ENCODE measurements around the gene NSD2. TPM values are rescaled to one million over a fixed set of nuclear protein-coding genes. Genes with fewer than 3 reads are reported as not detected.

The NSD2 gene
- 100 to 1,000 TPM; 235 to 248 TPM for total RNA-seq

DNA sequence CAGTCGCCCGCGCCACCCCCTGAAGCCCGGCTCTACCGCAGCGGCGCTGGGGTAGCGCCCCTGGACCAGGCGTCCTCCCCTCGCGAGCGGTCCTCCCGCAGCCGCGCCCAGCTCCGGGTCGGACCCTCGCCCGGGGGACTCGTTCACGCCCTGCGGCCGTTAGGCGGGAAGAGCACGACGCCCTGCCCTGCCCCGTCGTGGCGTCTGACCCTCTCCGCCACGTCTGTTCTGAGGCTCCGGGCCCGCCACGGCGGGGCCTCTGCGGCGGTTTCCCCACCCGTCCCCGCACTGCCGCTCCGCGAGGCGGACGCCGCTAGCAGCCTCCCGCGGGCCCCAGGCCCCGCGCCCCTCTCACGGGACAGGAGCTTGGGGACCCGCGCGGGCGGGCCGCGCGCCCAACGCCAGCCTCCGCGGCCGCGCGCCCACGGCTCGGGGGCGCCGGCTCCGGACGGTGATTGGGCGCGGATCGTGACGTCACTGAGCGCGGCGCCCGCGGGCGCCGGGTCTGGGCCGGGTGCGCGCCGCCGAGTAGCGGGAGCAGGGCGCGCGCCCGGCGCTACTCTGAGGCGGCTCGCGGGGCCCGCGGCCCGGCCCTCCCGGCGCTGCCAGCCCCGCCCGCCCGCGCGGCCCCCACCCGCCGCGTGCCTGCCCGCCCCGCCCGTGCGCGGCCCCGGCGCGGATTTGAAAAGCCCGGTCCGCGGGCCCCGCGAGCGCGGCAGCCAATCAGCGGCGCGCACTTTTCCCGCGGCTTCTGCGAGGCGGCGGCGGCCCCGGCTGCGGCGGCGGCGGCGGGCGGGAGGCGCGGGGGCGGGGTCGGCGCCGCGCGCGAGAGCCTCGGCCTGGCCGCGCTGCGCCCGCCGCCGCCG, at the start of gene NSD2:
Gene NSD2 (plus strand): TSS at position 816 of the 866 bp plus-strand sequence. CDS start 29,262 bp downstream, outside the sequence.
- H3K4me3 Mint-ChIP-seq: peak within 1 kb of the TSS; percentile 99
- peaks cover 48% of the 10 kb centered on the region for H3K4me1 Mint-ChIP-seq
- CTCF ChIA-PET: interaction anchor here (0.6 to 1.7 kb wide), 3 partner anchors 11 to 28 kb away, joined by 4 to 12 read pairs (median 11); partner anchors contain the start of gene LETM1
- peaks cover 21% of the 10 kb centered on the region for H3K36me3 Mint-ChIP-seq (ENCODE audit: low read depth)
- H3K27me3 Mint-ChIP-seq: no peaks in the 10 kb centered on the region
- POLR2A ChIA-PET: interaction anchor here (0.6 to 2.0 kb wide), 35 partner anchors 9 to 1332 kb away, joined by 3 to 100 read pairs (median 5); partner anchors contain the start of genes CTBP1, FGFR3, GAK and LETM1
- H3K27ac Mint-ChIP-seq: peak within 1 kb of the TSS; percentile 99
- DNase-seq: peak; percentile 90
- H3K9me3 Mint-ChIP-seq: no peaks in the 10 kb centered on the region

GRCh38 chr4:1821679-1822567, 49.3 kb upstream of the NSD2 start:
- H3K4me3 Mint-ChIP-seq: no peak overlapping the region
- H3K9me3 Mint-ChIP-seq: no peaks in the 10 kb centered on the region
- no peaks in the 10 kb centered on the region for H3K27me3 Mint-ChIP-seq
- DNase-seq: no peak
- peaks cover 26% of the 10 kb centered on the region for H3K36me3 Mint-ChIP-seq (ENCODE audit: low read depth)
- H3K27ac Mint-ChIP-seq: no peak overlapping the region
- ChIA-PET CTCF (no interaction called here), POLR2A (no interaction called here)
- H3K4me1 Mint-ChIP-seq: no peaks in the 10 kb centered on the region

- H3K27ac Mint-ChIP-seq: no peak overlapping the region
- H3K27me3 Mint-ChIP-seq: no peaks in the 10 kb centered on the region
- H3K4me3 Mint-ChIP-seq: no peak overlapping the region
- H3K9me3 Mint-ChIP-seq: no peaks in the 10 kb centered on the region
- ChIA-PET POLR2A (no interaction called here), CTCF (no interaction called here)
- no peaks in the 10 kb centered on the region for H3K4me1 Mint-ChIP-seq
- H3K36me3 Mint-ChIP-seq (ENCODE audit: low read depth): peaks cover 26% of the 10 kb centered on the region
- DNase-seq: no peak
Measured at GRCh38 chr4:1822568-1823544, 48.3 kb upstream of the NSD2 start.

- Mint-ChIP-seq H3K36me3 (ENCODE audit: low read depth) (peaks cover 23% of the 10 kb centered on the region), H3K4me1 (no peaks in the 10 kb centered on the region), H3K9me3 (no peaks in the 10 kb centered on the region), H3K27me3 (no peaks in the 10 kb centered on the region), H3K4me3 (no peak overlapping the region), H3K27ac (no peak overlapping the region)
- POLR2A ChIA-PET: no interaction called here
- DNase-seq: no peak
- CTCF ChIA-PET: no interaction called here
Measured at GRCh38 chr4:1823545-1823932, 47.7 kb upstream of the NSD2 start.

- POLR2A ChIA-PET: no interaction called here
- Mint-ChIP-seq H3K9me3 (no peaks in the 10 kb centered on the region), H3K36me3 (ENCODE audit: low read depth) (peaks cover 20% of the 10 kb centered on the region), H3K27ac (no peak overlapping the region), H3K4me1 (no peaks in the 10 kb centered on the region), H3K4me3 (no peak overlapping the region), H3K27me3 (no peaks in the 10 kb centered on the region)
- CTCF ChIA-PET: no interaction called here
- no peak for DNase-seq
Measured at GRCh38 chr4:1824746-1825145, 46.4 kb upstream of the NSD2 start.

DNA sequence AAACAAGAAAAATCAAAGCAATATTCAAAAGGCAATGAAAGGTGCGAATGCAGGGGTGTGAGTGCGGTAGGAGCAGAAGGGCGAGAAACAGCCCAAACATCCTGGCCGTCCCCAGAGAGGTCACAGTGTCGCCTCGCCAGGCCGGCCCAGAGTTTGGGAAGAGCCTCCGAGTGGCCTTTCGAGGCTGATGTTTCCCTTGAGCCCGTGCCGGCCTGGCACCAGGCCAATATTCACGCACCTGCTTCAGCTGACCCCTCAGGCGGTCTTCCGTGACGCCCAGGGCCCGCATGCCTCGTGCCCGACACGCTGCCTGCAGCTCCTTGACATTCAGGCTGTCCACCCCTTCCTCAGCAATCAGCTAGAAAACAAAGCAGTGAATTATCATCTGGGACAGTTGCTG, 45.9 kb upstream of the NSD2 start:
- H3K27me3 Mint-ChIP-seq: no peaks in the 10 kb centered on the region
- no peak for DNase-seq
- H3K27ac Mint-ChIP-seq: no peak overlapping the region
- H3K4me1 Mint-ChIP-seq: no peaks in the 10 kb centered on the region
- no peak overlapping the region for H3K4me3 Mint-ChIP-seq
- no peaks in the 10 kb centered on the region for H3K9me3 Mint-ChIP-seq
- ChIA-PET POLR2A (no interaction called here), CTCF (no interaction called here)
- H3K36me3 Mint-ChIP-seq (ENCODE audit: low read depth): peaks cover 24% of the 10 kb centered on the region

- Mint-ChIP-seq H3K4me3 (no peak overlapping the region), H3K9me3 (no peaks in the 10 kb centered on the region), H3K27ac (no peak overlapping the region), H3K27me3 (no peaks in the 10 kb centered on the region), H3K4me1 (peaks cover 3% of the 10 kb centered on the region), H3K36me3 (ENCODE audit: low read depth) (peaks cover 25% of the 10 kb centered on the region)
- DNase-seq: no peak
- ChIA-PET POLR2A (no interaction called here), CTCF (no interaction called here)
Measured at GRCh38 chr4:1826531-1827350, 44.5 kb upstream of the NSD2 start.

- CTCF ChIA-PET: interaction anchor here (1.5 kb wide), 1 partner anchor 82 kb away, joined by 4 read pairs; no protein-coding TSS in a partner anchor
- Mint-ChIP-seq H3K4me3 (no peak overlapping the region), H3K36me3 (ENCODE audit: low read depth) (peaks cover 27% of the 10 kb centered on the region), H3K27me3 (no peaks in the 10 kb centered on the region), H3K4me1 (peaks cover 5% of the 10 kb centered on the region), H3K9me3 (no peaks in the 10 kb centered on the region), H3K27ac (no peak overlapping the region)
- POLR2A ChIA-PET: no interaction called here
- DNase-seq: no peak
Measured at GRCh38 chr4:1830234-1830633, 41.0 kb upstream of the NSD2 start.

DNA sequence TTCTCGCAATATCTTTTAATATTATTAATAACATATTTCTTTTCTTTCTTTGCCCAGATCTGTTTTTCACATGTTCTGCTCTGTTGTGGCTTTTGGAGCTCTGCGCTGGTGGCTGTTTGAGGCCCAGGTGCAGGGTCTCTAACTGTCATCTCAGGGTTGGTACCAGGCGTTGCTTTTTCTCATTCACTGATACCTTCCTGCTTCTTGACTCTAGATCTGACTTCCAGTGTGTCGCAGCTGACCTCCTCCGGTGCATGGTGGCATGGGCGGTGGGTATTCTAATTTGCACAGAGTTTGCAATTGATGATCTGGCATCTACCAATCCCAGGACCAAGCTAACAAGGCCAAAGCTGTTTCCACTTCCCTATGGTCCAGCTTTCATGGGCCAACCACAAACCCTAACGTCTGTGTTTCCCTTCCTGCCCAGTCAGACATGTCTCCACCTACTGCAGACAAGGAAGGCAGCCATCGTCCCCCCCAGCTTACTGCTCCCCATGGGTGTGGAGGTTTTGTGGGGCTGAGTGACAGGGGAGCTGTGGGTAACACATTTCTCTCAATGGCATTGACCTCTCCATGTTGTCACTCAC, 40.5 kb upstream of the NSD2 start:
- CTCF ChIA-PET: interaction anchor here (1.5 kb wide), 1 partner anchor 83 kb away, joined by 4 read pairs; no protein-coding TSS in a partner anchor
- H3K36me3 Mint-ChIP-seq (ENCODE audit: low read depth): peaks cover 27% of the 10 kb centered on the region
- H3K27me3 Mint-ChIP-seq: no peaks in the 10 kb centered on the region

DNA sequence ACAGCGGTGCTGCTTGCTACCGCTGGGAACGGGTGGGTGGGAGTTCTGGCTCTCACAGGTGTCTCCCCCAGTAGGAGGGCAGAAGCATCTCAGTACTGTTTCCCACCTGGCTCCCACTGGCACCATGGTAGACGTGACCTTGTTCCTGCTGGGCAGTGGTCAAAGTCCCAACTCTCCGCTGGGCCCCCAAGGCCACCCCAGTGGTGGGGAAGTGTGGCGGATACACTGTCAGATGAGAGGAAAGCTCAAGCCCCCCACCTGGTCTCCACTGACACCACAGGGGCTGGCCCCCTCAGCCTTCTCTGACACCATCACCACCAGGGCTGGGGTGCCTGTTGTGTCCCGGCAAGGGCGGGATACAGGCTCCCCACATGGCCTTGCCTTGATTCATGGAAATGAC, 39.9 kb upstream of the NSD2 start:
- Mint-ChIP-seq H3K27ac (no peak overlapping the region), H3K4me1 (peaks cover 5% of the 10 kb centered on the region), H3K4me3 (no peak overlapping the region), H3K36me3 (ENCODE audit: low read depth) (peaks cover 30% of the 10 kb centered on the region), H3K9me3 (no peaks in the 10 kb centered on the region), H3K27me3 (no peaks in the 10 kb centered on the region)
- DNase-seq: no peak
- POLR2A ChIA-PET: no interaction called here
- CTCF ChIA-PET: no interaction called here

More for the DNA sequence above, 40.5 kb upstream of the NSD2 start:
- POLR2A ChIA-PET: no interaction called here
- peaks cover 5% of the 10 kb centered on the region for H3K4me1 Mint-ChIP-seq
- no peak overlapping the region for H3K27ac Mint-ChIP-seq
- H3K4me3 Mint-ChIP-seq: no peak overlapping the region
- no peak for DNase-seq
- no peaks in the 10 kb centered on the region for H3K9me3 Mint-ChIP-seq

DNA sequence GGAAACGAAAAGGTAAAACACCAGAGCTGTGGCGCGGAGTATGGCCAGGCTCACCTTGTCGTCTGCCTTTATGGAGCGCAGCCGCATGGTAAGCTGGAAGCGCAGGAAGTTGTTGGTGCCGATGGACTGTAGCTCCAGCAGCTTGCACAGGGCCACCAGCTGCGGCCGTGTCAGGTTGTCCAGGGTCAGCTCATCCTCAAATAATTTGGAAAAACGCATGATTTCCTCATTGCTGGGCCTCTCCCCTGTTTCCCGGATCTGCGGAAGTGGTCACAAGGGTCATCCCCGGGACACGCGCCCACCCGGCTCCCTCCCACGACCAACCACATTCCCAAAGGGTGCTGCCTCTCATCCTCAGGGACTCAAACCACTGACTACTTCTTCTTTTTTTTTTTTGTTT, 38.5 kb upstream of the NSD2 start:
- POLR2A ChIA-PET: no interaction called here
- peaks cover 5% of the 10 kb centered on the region for H3K4me1 Mint-ChIP-seq
- H3K36me3 Mint-ChIP-seq (ENCODE audit: low read depth): peaks cover 30% of the 10 kb centered on the region
- no peak overlapping the region for H3K4me3 Mint-ChIP-seq
- no peaks in the 10 kb centered on the region for H3K9me3 Mint-ChIP-seq
- no peak for DNase-seq
- CTCF ChIA-PET: no interaction called here
- H3K27ac Mint-ChIP-seq: no peak overlapping the region
- no peaks in the 10 kb centered on the region for H3K27me3 Mint-ChIP-seq
